OCI-LY3 (cell line): ENCODE results near the gene AATK.

Experiments
- H2AFZ ChIP-seq: fragments of 200-600, 300-600 bp; shearing (Covaris generic); 2 replicates; pipeline ENCODE4 v1.6.0; 2014; ENCODE audit warnings: antibody characterized with exemption, low read depth, low read length
- H3K27ac ChIP-seq: fragments of 200-600, 300-600 bp; sonication (generic); 2 replicates; pipeline ENCODE4 v1.5.1; 2014; ENCODE audit warnings: mild to moderate bottlenecking, low read length, moderate library complexity, mixed read lengths
- H3K27me3 ChIP-seq: fragments of 200-600, 300-600 bp; sonication (generic); 2 replicates; pipeline ENCODE4 v1.6.1; 2014; ENCODE audit warnings: low read depth, low read length, mixed read lengths
- H3K36me3 ChIP-seq: fragments of 200-600, 300-600 bp; sonication (generic); replicated peaks from 2 replicates; pipeline ENCODE3; 2014; ENCODE audit warnings: low read depth, low read length, mixed read lengths
- H3K4me1 ChIP-seq: fragments of 300-600, 200-600 bp; sonication (generic); 2 replicates; pipeline ENCODE4 v1.6.1; 2014; ENCODE audit warnings: low read length, mixed read lengths
- H3K4me2 ChIP-seq: fragments of 200-600, 300-600 bp; sonication (generic); 2 replicates; pipeline ENCODE4 v1.6.1; 2014; ENCODE audit warnings: low read length, mixed read lengths
- H3K4me3 ChIP-seq: fragments of 300-600, 200-600 bp; sonication (generic); 2 replicates; pipeline ENCODE4 v1.5.1; 2014; ENCODE audit warnings: antibody characterized with exemption, mild to moderate bottlenecking, low read length, moderate library complexity
- H3K79me2 ChIP-seq: fragments of 300-600, 200-600 bp; shearing (Covaris generic); 2 replicates; pipeline ENCODE4 v1.6.1; 2014; ENCODE audit warnings: mild to moderate bottlenecking, low read length, mixed read lengths
- H3K9ac ChIP-seq: fragments of 300-600, 200-600 bp; shearing (Covaris generic); 2 replicates; pipeline ENCODE4 v1.6.0; 2014; ENCODE audit warnings: mild to moderate bottlenecking, low read length, moderate library complexity
- H3K9me3 ChIP-seq: fragments of 200-600, 300-600 bp; shearing (Covaris generic); 2 replicates; pipeline ENCODE4 v1.6.1; 2014; ENCODE audit warnings: low read length, mixed read lengths; ENCODE audit not compliant: insufficient read depth
- H4K20me1 ChIP-seq: fragments of 200-600, 300-600 bp; sonication (generic); 2 replicates; pipeline ENCODE4 v1.6.1; 2016; ENCODE audit warnings: low read length, mixed read lengths; ENCODE audit not compliant: insufficient read depth
- CTCF ChIP-seq: fragments of 200-600, 300-600 bp; sonication (generic); IDR thresholded peaks from 2 replicates; pipeline ENCODE4 v1.5.1; 2014; ENCODE audit warnings: antibody characterized with exemption, low read length, low read depth
- EZH2phosphoT487 ChIP-seq: fragments of 200-600 bp; shearing (Covaris generic); IDR thresholded peaks from 2 replicates; pipeline ENCODE4 v1.6.1; 2018; ENCODE audit warnings: antibody characterized with exemption, mixed run types, low read depth

The AATK gene

GRCh38 chr17:81158688-81159590 is 7.1 kb downstream of the AATK start:
- no peaks in the 10 kb centered on the region for H3K4me1 ChIP-seq
- TF ChIP-seq CTCF (no peak), EZH2phosphoT487 (no peak)
- no peak overlapping the region for H3K4me3 ChIP-seq
- H3K9ac ChIP-seq, result no peak overlapping the region
- no peaks in the 10 kb centered on the region for H3K36me3 ChIP-seq
- H4K20me1 ChIP-seq, result no peaks in the 10 kb centered on the region
- H3K27me3 ChIP-seq, result no peaks in the 10 kb centered on the region
- H3K27ac ChIP-seq, result no peak overlapping the region
- no peaks in the 10 kb centered on the region for H3K9me3 ChIP-seq
- H3K79me2 ChIP-seq, result no peaks in the 10 kb centered on the region
- no peak overlapping the region for H2AFZ ChIP-seq
- H3K4me2 ChIP-seq, result no peak overlapping the region

- H3K9me3 ChIP-seq, result no peaks in the 10 kb centered on the region
- H3K4me2 ChIP-seq, result no peak overlapping the region
- H3K27ac ChIP-seq, result no peak overlapping the region
- H3K36me3 ChIP-seq, result no peaks in the 10 kb centered on the region
- no peaks in the 10 kb centered on the region for H3K79me2 ChIP-seq
- TF ChIP-seq CTCF (no peak), EZH2phosphoT487 (no peak)
- no peaks in the 10 kb centered on the region for H3K4me1 ChIP-seq
- H3K4me3 ChIP-seq, result no peak overlapping the region
- H2AFZ ChIP-seq, result no peak overlapping the region
- no peaks in the 10 kb centered on the region for H4K20me1 ChIP-seq
- no peak overlapping the region for H3K9ac ChIP-seq
- peaks cover 5% of the 10 kb centered on the region; the same call in 1 of the 2 replicates for H3K27me3 ChIP-seq
Measured at GRCh38 chr17:81157848-81158687, 8.0 kb downstream of the AATK start.

GRCh38 chr17:81156866-81157805 is 8.9 kb downstream of the AATK start:
- H3K27me3 ChIP-seq, result peaks cover 12% of the 10 kb centered on the region
- no peak overlapping the region for H3K4me2 ChIP-seq
- H3K9me3 ChIP-seq, result no peaks in the 10 kb centered on the region
- H3K27ac ChIP-seq, result no peak overlapping the region
- no peak overlapping the region for H3K9ac ChIP-seq
- H3K4me3 ChIP-seq, result no peak overlapping the region
- H3K36me3 ChIP-seq, result no peaks in the 10 kb centered on the region
- H3K79me2 ChIP-seq, result no peaks in the 10 kb centered on the region
- no peak overlapping the region for H2AFZ ChIP-seq
- no peaks in the 10 kb centered on the region for H4K20me1 ChIP-seq
- no peak for TF ChIP-seq CTCF
- no peaks in the 10 kb centered on the region for H3K4me1 ChIP-seq
